ENCODE measurements around the gene RPL19.
"Not testable (repeated sequence)": the region's sequence is repeated elsewhere in the genome, so short reads cannot be mapped to it uniquely, and the experiment has no call there.

Gene RPL19

DNA sequence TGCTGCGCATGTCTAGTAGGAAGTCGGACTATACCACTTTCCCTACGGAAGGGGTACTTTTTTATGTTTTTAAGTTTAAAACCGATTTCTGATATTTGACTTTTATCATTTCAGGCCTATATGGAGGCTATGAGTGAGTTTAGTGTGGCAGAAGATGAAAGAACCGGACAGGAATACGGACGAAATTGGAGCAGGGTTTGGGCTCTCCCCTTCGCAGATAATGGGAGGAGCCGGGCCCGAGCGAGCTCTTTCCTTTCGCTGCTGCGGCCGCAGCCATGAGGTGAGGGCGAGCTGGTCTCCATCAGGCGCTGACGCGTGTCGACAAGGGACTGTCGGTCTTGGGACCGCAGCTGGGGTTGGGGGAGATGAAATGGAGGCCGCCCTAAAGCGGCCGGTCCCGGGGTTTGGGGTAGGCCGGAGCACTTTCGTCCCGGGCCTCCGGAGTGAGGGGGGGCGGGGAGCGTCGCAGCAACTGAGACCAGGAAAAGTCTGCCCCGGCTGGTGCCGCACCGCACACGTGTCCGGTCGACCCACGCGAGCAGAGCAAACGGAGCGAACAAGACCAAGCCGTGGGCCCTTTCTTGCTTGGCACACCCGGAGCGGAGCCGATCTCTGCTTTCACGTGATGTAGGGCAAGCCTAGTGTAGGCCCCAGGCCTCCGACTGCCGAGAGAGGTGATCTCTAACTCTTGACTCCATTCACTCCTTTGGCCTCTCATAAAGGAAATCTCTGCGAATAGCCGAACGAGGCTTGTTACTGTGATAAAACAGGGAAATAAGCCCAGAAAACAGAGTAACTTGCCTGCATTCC is at the start of gene RPL19:
Gene RPL19, plus strand, starts transcription at position 214 of the 810 bp plus-strand sequence. Its CDS starts 62 bp downstream, at position 276.
- DNase-seq (ENCODE audit: low read depth): peak; percentile 69

DNA sequence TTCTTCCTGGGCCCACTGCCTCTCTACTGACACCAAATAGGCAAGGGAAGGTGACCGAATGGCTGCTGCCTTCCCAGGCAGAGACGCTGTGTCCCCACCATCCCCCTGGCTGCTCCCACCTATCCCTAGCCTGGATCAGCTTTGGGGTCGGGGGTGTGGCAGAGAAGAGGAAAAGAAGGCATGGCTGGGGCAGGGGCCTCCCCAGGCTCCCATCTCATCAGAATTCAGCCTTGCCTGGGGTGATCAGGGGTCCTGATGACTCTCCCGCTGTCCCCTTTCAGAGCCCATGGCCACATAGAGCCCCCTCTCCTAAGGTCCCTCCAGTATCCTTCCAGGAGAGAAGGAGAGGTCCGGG is 49.3 kb upstream of the RPL19 start:
- DNase-seq (ENCODE audit: low read depth): no peak

DNA sequence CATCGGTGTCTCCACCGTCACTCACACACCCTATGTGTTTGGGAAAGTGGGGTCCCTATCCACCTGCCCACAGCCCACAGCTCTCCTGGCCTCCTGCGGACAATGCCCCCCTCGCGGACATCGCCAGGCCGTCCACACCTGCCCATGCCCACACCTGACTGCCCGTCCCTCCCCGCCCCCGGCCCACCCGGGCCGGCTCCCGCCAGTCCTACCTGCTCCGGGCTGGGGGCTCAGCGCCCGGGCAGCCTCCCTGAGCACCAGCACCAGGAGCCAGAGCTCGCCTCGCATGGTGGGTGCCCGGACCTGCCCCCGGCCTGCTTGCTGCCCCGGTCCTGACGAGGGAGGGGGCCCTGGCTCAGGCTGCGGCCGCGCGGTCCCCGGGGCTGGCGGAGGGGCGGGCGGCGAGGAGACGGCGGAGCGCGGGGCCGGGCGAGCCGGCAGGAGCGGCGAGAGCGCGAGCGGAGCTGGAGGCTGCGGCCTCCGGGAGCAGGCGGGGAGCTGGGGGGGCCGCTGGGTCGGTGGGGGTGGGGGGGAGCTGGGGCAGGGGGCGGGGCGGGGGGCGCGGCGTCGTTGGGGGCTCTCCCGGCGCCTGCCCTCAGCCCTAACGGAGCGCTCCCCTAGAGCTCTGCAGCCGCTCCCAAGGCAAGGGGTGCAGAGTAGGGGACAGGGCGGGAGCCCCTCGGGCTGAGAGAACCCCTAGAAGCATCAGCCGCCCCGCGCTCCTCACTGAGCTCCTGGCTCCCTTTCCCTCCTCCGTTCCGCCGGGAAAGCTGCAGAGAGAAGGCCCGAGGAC is 48.7 kb upstream of the RPL19 start, which contains the start of gene PLXDC1:
Gene PLXDC1, minus strand, starts transcription at position 488 of the 793 bp plus-strand sequence. Its CDS starts 200 bp downstream, at position 288.
- DNase-seq (ENCODE audit: low read depth): no peak

GRCh38 chr17:39151943-39152818 is 47.9 kb upstream of the RPL19 start:
- peak; percentile 26 for DNase-seq (ENCODE audit: low read depth)

- DNase-seq (ENCODE audit: low read depth): peak; percentile 78
Observed at GRCh38 chr17:39153599-39154051, 46.5 kb upstream of the RPL19 start.

DNA sequence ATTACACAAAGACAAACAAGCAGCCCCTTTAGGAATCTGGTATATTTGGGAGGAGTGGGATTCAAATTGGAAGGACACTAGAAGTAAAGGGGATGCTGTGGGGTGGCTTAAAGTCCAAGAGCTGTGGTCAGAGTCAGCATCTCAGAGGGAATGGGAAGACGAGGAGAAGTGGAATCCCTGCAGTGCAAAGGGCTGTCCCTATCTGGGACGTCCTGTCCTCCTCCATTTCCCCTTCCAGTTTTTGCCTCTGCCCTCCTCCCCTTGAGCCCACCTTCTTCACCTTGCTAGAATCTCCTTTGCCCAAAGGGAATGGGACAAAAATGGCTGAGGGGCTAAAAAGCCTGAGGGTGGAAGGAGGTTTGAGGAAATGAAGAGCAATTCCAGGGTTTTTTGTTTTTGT is 44.4 kb upstream of the RPL19 start:
- DNase-seq (ENCODE audit: low read depth): no peak

DNA sequence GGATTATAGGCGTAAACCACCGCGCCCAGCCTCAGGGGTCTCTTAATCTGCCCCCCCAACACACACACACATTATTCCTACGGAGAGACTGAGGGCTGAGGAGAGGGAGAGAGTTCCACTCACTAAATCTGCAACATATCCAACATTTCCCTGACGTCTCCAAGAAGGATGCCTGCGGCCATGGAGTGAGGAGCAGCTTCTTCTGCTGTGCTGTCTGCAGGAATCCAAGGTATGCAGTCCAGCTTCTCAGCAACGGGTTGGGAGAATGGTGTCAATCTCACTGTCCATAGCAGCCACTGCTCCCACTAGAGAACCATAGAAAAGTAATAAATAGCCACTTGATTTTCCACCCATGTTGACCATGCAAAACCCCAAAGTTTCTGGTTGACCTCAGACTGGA is 43.6 kb upstream of the RPL19 start:
- no peak for DNase-seq (ENCODE audit: low read depth)

DNA sequence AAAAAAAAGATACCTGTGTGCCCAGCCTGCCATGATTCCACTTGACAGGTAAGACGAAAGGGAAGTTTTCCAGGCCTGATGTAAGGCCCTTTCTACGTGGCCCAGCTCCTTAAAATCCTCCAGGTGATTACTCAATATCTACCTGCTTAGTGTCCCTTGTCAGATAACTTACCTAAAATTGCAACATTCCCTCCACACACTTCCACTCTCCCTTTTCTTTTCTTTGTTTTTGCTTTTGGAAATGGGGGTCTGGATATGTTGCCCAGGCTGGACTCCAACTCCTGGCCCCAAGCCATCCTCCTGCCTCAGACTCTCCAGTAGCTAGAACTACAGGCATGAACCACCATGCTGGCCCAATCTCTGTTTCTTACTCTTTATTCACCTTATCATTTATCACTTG is 41.5 kb upstream of the RPL19 start:
- no peak for DNase-seq (ENCODE audit: low read depth)

DNA sequence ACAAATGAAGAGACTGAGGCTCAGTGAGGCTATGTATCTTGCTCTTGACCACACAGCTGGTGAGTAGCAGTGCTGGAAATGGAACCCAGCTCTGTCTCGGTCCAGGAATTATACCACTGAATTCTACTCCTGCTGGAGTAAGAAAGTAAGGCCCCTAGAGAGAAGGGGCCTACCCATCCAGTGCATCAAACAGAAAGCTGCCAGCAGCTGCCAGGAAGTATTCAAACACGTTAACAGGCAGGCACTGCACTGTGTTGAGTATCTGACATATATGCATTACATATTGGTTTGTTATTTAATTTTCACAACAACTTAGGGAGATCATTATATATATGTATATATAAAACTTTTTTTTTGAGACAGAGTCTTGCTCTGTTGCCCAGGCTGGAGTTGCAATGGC is 38.1 kb upstream of the RPL19 start:
- no peak for DNase-seq (ENCODE audit: low read depth)

DNA sequence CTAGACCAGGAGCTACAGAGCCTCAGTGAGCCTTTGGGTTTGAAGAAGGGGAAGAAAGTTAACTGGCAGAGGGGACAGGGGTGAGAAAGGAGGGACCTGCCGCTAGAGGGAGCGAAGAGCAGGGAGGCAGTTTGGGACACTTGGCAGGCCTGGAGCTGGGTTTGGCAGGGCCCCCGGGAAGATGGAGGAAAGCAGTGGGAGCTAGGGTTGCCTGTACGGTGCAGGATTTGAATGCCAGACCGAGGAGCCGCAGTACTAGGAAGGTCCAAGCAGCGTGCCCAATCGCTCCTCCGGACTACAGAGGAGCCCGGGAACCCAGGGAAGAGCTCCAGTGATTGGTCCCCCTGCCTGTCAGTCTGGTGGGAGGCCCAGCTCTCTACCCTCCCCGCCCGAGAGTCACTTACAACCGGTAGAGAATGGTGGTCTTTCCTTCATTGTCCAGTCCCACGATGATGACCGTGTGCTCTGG is 35.4 kb upstream of the RPL19 start:
- DNase-seq (ENCODE audit: low read depth): peak; percentile 37

DNA sequence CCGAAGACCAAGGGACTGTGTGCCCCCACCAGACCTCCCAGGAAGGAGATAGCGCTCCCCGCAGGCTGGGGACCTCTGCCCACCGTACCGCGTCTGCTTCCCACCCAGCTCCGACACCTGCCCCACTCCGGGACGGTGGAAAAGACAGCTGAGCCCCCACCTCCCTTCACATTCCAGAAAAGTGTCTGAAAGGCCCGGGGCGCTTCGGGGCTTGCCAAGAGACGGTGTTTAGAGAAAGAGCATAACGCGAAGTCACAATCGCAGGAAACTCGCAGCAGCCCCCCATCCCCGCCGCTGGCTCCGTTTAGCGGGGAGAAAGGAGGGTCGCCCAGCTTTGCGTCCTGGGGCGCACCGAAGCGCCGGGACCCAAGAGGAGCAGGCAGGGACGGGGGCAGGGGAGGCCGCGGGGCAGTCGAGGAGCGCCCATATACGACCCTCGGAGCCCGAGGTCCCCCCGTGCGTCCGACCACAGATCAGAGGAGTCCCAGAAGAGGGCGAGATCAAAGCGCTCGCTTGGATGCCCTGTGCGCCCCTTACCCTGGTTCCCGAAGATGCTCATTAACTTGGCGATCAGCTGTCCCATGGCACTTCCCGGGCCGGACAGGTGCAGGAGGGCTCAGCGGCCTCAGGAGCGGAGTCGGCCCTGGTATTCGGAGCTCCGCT is 34.8 kb upstream of the RPL19 start:
- no peak for DNase-seq (ENCODE audit: low read depth)

GRCh38 chr17:39165841-39166349 is 34.2 kb upstream of the RPL19 start, which contains the start of gene ARL5C:
Gene ARL5C (minus strand): TSS chr17:39166161. CDS start chr17:39165760, 401 bp downstream.
- no peak for DNase-seq (ENCODE audit: low read depth)

DNA sequence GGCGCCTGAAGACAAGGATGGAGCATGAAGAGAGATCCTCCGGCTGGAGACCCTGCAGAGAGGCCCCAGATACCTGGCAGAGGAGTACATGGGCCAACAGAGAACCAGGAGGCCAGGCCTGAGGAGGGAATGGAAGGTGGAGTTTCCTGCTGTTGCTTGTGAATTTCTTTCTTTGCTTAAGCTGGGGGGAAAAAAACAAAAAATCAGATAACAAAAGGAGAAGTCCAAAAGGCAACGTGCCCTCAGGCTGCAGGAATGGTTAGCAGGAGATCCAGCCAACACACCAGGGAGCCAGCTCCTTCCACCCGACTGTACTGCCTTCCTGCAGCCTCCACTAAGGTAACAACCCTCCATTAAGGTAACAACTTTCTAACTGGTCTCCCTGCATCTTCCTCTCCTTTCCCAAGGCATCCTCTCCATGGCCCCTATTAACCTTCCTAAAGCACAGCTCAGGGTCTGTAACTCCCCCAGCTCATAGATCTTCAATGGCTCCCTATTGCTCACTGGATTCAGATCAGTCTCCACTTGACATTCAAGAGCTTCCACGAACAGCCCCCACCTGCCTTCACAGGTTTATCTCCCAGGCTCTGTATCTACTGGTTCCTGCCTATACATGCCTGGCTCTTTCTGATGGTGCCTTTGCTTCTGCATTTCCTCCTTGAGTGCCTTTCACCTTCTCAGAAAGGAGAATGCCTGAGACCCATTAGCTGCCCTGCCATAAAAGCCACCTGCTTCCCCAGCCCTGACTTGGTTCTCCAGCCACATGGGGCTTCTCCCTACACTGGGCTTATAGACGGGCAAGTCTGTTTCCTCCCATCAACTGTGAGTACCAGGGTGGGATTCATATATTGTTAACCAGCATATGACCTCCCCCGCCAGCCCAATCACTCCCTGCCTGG is 33.4 kb upstream of the RPL19 start:
- no peak for DNase-seq (ENCODE audit: low read depth)

GRCh38 chr17:39167476-39167875 is 32.6 kb upstream of the RPL19 start:
- no peak for DNase-seq (ENCODE audit: low read depth)

GRCh38 chr17:39168503-39168902 is 31.6 kb upstream of the RPL19 start:
- DNase-seq (ENCODE audit: low read depth): not testable (repeated sequence)

GRCh38 chr17:39169101-39169500 is 31.0 kb upstream of the RPL19 start:
- DNase-seq (ENCODE audit: low read depth): no peak

- DNase-seq (ENCODE audit: low read depth): no peak
Observed at GRCh38 chr17:39169518-39169917, 30.6 kb upstream of the RPL19 start.

GRCh38 chr17:39170109-39170508 is 30.0 kb upstream of the RPL19 start:
- no peak for DNase-seq (ENCODE audit: low read depth)

- no peak for DNase-seq (ENCODE audit: low read depth)
Observed at GRCh38 chr17:39170558-39170957, 29.5 kb upstream of the RPL19 start.

GRCh38 chr17:39171933-39172332 is 28.1 kb upstream of the RPL19 start:
- no peak for DNase-seq (ENCODE audit: low read depth)
